Activated CD4-positive, alpha-beta T cell treated with anti-CD3 and anti-CD28 coated beads for 24 hours (primary cell): ENCODE measurements around the gene RAMP2.

Experiments used
- DNase-seq, 2 donors: peaks; one replicate each; pipeline ENCODE4 v3.0.0-alpha.2; 2020; ENCODE audit warnings: low read depth in 2 of 2

The RAMP2 gene

DNA sequence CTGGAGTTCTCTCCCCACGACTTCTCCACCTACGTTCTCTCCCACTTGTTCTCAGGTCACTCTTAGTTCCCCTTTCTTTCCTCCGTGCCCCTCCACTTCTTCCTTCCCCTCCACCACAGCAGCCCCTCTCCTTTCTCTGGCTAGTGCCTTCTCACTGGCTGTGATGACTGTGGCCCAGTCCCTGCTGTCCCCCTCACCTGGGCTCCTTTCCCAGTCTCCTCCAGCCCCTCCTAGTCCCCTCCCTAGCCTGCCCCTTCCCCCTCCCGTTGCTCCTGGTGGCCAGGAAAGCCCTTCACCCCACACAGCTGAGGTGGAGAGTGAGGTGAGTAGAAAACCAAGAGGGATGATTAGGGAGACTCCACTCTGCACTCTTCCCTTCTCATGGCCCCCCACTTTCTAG is 34.0 kb downstream of the RAMP2 start:
- DNase-seq = no peak

DNA sequence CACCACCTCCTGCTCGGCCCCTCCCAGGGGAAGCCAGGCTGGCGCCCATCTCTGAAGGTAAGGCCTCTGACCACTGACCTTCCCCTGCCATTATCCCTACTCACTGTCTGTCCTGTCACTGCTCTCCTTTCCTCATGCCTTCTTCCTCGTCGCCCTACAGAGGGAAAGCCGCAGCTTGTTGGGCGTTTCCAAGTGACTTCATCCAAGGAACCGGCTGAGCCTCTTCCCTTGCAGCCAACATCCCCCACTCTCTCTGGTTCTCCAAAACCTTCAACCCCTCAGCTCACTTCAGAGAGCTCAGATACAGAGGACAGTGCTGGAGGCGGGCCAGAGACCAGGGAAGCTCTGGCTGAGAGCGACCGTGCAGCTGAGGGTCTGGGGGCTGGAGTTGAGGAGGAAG is 34.4 kb downstream of the RAMP2 start:
- DNase-seq = no peak

DNA sequence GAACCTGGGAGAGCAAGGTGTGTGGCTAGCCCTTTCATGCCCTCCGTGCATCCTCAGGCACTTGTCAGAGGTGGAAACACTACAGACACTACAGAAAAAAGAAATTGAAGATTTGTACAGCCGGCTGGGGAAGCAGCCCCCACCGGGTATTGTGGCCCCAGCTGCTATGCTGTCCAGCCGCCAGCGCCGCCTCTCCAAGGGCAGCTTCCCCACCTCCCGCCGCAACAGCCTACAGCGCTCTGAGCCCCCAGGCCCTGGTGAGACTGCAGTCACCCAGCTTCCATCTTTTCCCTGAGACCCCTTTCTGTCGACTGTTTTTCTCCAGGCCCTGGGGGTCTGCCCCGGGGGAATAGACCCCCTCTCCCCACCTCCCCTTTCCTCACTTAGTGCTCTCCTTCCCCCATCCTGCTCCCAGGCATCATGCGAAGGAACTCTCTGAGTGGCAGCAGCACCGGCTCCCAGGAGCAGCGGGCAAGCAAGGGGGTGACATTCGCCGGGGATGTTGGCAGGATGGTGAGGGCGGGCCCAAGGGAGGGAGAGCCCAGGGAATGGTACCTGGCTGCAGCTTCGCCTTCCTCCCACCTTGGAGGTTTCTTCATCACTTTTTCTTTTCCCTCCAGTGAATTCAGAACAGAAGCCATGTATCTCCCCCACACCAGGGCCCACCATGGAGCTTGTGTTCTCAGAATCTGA is 35.2 kb downstream of the RAMP2 start:
- DNase-seq = no peak

DNA sequence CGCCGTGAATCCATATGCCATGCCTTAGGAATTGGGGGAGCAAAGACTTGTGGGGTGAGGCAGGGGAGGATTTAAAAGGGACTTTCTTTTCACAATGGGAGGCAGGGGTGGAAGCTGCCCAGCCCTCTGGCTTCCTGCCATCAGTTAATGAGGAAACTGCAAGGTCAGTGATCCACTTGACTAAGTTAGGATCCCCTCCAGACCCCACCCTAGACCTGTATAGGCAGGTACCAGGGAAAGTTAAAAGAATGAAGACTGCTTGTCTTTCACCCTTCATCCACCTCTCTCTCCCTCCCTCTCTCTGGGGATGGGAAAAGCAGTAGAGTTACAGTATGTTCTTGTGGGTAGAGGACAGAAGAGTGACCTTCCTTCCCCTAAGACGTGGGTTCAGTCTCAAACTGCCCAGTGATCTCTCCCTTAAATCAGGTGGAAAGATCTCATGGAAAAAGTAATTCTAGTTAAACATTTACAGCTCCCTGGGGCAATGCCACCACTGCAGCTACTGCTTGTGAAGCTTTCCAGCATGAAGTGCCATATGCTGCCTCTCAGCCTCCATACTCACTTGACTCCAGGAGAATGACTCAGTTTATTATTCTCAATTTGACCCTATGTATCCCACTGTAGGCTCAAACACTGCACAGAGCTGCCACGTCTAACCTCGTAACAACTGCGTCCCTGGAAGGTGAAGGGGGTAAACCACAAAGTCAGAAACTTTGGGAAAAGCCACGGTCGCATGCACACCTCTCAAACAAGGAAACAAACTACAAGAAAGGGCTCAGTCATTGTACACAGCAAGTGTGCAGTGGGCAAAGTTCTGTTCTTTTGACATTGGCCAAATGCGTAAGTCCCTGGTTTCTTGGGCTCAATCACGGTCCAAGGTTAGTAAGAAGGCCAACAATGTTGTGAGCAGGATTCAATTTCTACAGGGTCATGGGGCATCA is 36.3 kb downstream of the RAMP2 start:
- no peak for DNase-seq

DNA sequence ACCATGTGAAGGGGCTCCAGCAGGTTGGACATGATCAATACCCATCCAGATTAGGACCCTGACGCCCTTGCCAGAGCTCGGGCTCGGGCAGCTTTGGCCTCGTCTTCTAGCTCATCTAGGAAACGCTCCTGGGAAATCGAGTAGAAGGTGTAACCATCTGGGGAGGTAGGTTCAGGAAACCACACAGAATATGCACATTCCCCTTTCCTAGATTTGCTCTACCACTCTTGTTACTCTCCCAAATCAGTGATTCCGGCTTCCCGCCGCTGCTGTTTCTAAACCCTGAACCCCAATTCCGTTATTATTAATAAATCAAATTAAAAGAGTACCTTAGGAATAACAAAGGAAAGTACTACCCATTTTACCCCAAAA is 37.0 kb downstream of the RAMP2 start:
- no peak for DNase-seq

DNA sequence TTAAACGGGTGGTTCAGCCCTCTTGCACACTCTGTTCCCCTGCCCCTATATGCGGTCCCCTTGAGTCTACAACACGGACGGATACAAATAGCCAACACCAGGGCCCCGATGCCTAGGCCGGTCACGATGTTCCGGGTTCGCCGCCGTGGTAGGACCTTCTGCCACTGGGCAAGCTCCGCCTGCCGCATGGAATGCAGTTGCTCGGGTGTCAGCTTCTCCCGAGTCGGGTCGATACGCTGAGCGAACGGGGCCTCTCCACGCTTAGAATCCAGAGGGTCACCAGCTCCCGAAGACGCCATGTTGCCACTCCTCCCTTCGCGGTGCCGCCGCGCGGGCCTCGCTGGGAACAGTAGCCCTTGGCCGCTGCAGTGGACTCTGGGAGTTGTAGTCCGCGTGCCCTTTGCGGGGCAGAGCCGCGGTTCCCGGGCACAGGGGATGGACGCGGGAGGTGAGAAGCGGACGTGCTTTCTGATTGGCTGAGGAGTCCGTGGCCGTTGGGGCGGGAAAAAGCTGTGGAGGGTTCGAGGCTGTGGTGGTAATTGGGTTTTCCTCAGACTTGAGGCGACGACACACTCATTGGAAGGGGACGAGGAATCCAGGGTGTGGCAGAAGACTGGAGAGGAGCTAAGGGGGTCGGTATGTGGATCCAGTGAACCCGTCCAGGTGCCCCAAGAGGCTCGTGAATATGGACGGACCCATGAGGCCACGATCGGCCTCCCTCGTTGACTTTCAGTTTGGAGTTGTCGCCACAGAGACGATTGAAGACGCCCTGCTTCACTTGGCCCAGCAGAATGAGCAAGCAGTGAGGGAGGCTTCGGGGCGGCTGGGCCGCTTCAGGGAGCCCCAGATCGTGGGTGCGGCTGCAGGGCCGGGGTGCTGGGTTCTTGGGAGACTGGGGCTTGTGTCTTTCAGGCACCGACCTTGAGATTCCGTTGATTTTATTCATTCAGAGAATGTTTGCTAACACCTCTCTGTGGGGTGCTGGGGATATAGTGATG is 37.7 kb downstream of the RAMP2 start, which contains the start of the genes CNTD1 and COA3:
Gene CNTD1 (plus strand): TSS at position 479 of the 998 bp plus-strand sequence. CDS start 207 bp downstream, at position 686.
Gene COA3 (minus strand): TSS at position 322 of the 998 bp plus-strand sequence. CDS start 23 bp downstream, at position 299.
- DNase-seq = peak; percentile 65 to 75

DNA sequence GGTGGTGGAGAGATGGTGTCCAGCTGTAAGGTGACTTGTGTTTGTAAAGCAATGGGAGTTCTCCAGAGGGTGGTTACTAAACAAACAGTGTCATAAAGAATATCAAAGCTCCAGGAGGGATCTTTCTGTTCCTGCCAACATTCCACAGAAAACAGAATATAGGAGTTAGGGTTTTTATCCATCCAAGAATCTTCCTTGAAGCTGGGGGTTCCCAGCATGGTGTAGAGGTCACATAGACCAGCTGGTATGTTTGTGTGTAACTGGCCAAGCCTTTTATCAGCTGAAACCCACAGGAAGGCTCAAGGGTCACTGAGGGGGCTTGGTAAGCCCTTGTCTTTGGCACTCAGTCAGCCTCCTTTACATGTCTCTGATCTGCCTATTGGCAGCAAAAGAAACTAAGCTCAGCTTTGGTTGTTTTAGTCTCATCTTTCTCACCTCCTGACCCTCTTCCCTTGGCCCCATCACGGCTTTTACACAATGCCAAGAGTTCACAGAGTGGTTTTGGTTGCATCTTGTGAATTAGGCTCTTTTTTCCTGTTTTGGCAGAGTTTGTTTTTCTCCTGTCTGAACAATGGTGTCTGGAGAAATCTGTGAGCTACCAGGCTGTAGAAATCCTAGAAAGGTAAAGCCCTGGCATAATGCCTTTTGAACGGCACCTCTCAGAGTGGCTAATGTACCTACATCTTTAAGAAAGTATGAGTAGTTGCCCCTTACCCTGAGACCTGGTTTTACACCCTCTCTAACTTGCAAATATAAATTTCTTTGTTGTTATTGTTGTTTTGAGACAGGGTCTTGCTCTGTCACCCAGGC is 42.3 kb downstream of the RAMP2 start:
- DNase-seq = no peak

DNA sequence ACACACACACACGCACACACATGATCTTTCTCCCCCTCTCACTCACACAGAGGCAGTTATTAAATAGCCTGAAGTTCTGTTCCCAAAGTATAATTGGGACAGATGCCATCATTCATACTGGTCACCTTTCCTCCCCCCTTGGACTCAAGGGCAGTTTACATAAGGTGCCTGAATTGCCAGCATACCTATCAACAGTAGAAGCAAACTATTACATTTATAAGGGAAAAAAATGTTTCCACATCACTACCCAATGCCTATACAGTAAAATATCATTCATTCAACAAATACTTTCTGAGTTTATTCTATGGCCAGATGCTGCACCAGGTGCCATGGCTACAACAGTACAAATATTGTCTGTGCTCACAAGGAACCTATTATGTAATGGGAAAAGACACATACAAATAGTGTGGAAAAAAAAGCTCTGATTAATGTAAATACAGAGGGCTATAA is 43.9 kb downstream of the RAMP2 start:
- no peak for DNase-seq

DNA sequence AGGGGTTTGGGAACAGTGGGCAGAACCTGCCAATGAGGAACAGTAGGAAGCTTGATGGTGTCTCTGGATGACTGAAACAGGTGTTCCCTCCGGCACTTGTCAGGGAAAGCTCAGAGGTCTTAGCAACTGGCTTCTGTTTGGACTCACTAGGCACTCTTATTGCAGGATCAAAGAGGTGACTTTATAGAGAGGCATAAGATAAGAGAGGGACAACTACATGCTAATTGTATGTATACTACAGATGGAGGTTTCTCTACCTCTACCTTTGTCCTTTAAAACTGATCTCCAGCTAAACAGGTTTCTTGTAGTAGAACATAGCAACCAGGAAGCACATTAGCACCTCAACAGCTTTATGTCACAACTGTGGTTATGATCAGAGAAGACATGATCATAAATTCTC is 45.2 kb downstream of the RAMP2 start:
- DNase-seq = no peak

DNA sequence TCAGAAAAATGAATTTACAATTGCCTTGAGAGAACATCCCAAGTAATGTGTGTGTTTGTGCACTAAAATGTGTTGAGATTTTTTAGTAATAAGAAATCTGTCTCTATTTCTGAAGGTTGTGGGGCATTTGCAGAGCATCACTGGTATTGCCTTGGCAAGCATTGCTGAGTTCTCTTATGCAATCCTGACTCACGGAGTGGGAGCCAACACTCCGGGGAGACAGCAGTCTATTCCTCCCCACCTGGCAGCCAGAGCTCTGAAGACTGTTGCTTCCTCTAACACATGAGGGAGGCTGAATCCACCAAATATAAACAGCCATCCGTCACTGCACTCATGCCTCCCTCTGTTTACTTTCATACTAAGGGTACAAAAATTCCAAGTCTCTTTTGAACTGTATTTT is 48.2 kb downstream of the RAMP2 start:
- no peak for DNase-seq
